ENCODE data around the gene VAPB. TPM values are rescaled to one million over a fixed set of nuclear protein-coding genes. Genes with fewer than 3 reads are reported as not detected.

The VAPB gene
- total RNA-seq, 1 experiment from 2014 or later = 46.6 TPM

GRCh38 chr20:58399926-58400325 lies 10.9 kb downstream of the VAPB start:
- peaks cover 38% of the 10 kb centered on the region for H3K4me1 Mint-ChIP-seq
- TF ChIP-seq ZNF263 (CRISPR knock-in tag; IDR thresholded peaks at IDR 0.05; ENCODE audit: low read depth) = no peak
- TF ChIP-seq ZNF423 (CRISPR knock-in tag; IDR thresholded peaks at IDR 0.05) = no peak
- TF ChIP-seq, protein P1, sequence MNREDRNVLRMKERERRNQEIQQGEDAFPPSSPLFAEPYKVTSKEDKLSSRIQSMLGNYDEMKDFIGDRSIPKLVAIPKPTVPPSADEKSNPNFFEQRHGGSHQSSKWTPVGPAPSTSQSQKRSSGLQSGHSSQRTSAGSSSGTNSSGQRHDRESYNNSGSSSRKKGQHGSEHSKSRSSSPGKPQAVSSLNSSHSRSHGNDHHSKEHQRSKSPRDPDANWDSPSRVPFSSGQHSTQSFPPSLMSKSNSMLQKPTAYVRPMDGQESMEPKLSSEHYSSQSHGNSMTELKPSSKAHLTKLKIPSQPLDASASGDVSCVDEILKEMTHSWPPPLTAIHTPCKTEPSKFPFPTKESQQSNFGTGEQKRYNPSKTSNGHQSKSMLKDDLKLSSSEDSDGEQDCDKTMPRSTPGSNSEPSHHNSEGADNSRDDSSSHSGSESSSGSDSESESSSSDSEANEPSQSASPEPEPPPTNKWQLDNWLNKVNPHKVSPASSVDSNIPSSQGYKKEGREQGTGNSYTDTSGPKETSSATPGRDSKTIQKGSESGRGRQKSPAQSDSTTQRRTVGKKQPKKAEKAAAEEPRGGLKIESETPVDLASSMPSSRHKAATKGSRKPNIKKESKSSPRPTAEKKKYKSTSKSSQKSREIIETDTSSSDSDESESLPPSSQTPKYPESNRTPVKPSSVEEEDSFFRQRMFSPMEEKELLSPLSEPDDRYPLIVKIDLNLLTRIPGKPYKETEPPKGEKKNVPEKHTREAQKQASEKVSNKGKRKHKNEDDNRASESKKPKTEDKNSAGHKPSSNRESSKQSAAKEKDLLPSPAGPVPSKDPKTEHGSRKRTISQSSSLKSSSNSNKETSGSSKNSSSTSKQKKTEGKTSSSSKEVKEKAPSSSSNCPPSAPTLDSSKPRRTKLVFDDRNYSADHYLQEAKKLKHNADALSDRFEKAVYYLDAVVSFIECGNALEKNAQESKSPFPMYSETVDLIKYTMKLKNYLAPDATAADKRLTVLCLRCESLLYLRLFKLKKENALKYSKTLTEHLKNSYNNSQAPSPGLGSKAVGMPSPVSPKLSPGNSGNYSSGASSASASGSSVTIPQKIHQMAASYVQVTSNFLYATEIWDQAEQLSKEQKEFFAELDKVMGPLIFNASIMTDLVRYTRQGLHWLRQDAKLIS (CRISPR knock-in tag; IDR thresholded peaks at IDR 0.05; ENCODE audit: borderline replicate concordance) = no peak
- no peak for TF ChIP-seq CBFB (CRISPR knock-in tag; IDR thresholded peaks at IDR 0.05; ENCODE audit: low read depth)
- TF ChIP-seq PRDM15 (CRISPR knock-in tag; IDR thresholded peaks at IDR 0.05) = peak; percentile 79
- no peak for TF ChIP-seq GABPB1 (CRISPR knock-in tag; IDR thresholded peaks at IDR 0.05)
- TF ChIP-seq CDX4 (CRISPR knock-in tag; IDR thresholded peaks at IDR 0.05; ENCODE audit: borderline replicate concordance) = no peak
- H3K36me3 Mint-ChIP-seq = no peaks in the 10 kb centered on the region
- no peaks in the 10 kb centered on the region for H3K9me3 Mint-ChIP-seq
- ATAC-seq = peak; percentile 78
- H3K4me3 Mint-ChIP-seq = peak overlapping the region; percentile 26; the same call in 1 of the 2 replicates
- ChIA-PET CTCF (no interaction called here), POLR2A (interaction anchor here (1.1 to 2.3 kb wide), 2 partner anchors 11 to 49 kb away, joined by 6 to 9 read pairs; partner anchors contain the start of gene VAPB)
- DNase-seq (ENCODE audit: low spot score) = no peak
- no peaks in the 10 kb centered on the region for H3K27me3 Mint-ChIP-seq (ENCODE audit: low read depth)
- H3K27ac Mint-ChIP-seq = peak overlapping the region; percentile 81

- Mint-ChIP-seq H3K4me3 (no peak overlapping the region), H3K9me3 (no peaks in the 10 kb centered on the region), H3K36me3 (no peaks in the 10 kb centered on the region), H3K27me3 (ENCODE audit: low read depth) (no peaks in the 10 kb centered on the region), H3K4me1 (peaks cover 28% of the 10 kb centered on the region), H3K27ac (no peak overlapping the region)
- CTCF ChIA-PET = interaction anchor here (0.9 kb wide), 1 partner anchor 166 kb away, joined by 3 read pairs; no protein-coding TSS in a partner anchor
- ATAC-seq (no peak), DNase-seq (ENCODE audit: low spot score) (no peak)
- POLR2A ChIA-PET = no interaction called here
- no peak for TF ChIP-seq PRRX2 (CRISPR knock-in tag; IDR thresholded peaks at IDR 0.05)
- no peak for TF ChIP-seq TEAD4 (CRISPR knock-in tag; IDR thresholded peaks at IDR 0.05)
- no peak for TF ChIP-seq NR2C2 (CRISPR knock-in tag; IDR thresholded peaks at IDR 0.05)
- TF ChIP-seq IRF1 (CRISPR knock-in tag; IDR thresholded peaks at IDR 0.05) = no peak
- TF ChIP-seq ZNF219 (CRISPR knock-in tag; IDR thresholded peaks at IDR 0.05; ENCODE audit: borderline replicate concordance) = no peak
- TF ChIP-seq SOX15 (CRISPR knock-in tag; IDR thresholded peaks at IDR 0.05) = no peak
- TF ChIP-seq, protein P2, sequence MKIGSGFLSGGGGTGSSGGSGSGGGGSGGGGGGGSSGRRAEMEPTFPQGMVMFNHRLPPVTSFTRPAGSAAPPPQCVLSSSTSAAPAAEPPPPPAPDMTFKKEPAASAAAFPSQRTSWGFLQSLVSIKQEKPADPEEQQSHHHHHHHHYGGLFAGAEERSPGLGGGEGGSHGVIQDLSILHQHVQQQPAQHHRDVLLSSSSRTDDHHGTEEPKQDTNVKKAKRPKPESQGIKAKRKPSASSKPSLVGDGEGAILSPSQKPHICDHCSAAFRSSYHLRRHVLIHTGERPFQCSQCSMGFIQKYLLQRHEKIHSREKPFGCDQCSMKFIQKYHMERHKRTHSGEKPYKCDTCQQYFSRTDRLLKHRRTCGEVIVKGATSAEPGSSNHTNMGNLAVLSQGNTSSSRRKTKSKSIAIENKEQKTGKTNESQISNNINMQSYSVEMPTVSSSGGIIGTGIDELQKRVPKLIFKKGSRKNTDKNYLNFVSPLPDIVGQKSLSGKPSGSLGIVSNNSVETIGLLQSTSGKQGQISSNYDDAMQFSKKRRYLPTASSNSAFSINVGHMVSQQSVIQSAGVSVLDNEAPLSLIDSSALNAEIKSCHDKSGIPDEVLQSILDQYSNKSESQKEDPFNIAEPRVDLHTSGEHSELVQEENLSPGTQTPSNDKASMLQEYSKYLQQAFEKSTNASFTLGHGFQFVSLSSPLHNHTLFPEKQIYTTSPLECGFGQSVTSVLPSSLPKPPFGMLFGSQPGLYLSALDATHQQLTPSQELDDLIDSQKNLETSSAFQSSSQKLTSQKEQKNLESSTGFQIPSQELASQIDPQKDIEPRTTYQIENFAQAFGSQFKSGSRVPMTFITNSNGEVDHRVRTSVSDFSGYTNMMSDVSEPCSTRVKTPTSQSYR (CRISPR knock-in tag; IDR thresholded peaks at IDR 0.05) = no peak
- no peak for TF ChIP-seq FOXP1 (CRISPR knock-in tag; IDR thresholded peaks at IDR 0.05; ENCODE audit: borderline replicate concordance)
- TF ChIP-seq, protein P3, sequence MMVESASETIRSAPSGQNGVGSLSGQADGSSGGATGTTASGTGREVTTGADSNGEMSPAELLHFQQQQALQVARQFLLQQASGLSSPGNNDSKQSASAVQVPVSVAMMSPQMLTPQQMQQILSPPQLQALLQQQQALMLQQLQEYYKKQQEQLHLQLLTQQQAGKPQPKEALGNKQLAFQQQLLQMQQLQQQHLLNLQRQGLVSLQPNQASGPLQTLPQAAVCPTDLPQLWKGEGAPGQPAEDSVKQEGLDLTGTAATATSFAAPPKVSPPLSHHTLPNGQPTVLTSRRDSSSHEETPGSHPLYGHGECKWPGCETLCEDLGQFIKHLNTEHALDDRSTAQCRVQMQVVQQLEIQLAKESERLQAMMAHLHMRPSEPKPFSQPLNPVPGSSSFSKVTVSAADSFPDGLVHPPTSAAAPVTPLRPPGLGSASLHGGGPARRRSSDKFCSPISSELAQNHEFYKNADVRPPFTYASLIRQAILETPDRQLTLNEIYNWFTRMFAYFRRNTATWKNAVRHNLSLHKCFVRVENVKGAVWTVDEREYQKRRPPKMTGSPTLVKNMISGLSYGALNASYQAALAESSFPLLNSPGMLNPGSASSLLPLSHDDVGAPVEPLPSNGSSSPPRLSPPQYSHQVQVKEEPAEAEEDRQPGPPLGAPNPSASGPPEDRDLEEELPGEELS (CRISPR knock-in tag; IDR thresholded peaks at IDR 0.05) = no peak
- TF ChIP-seq ZNF317 (CRISPR knock-in tag; IDR thresholded peaks at IDR 0.05; ENCODE audit: borderline replicate concordance, low read depth) = no peak
- TF ChIP-seq TEAD1 (CRISPR knock-in tag; IDR thresholded peaks at IDR 0.05) = no peak
- TF ChIP-seq, protein P4, sequence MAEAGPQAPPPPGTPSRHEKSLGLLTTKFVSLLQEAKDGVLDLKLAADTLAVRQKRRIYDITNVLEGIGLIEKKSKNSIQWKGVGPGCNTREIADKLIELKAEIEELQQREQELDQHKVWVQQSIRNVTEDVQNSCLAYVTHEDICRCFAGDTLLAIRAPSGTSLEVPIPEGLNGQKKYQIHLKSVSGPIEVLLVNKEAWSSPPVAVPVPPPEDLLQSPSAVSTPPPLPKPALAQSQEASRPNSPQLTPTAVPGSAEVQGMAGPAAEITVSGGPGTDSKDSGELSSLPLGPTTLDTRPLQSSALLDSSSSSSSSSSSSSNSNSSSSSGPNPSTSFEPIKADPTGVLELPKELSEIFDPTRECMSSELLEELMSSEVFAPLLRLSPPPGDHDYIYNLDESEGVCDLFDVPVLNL (CRISPR knock-in tag; IDR thresholded peaks at IDR 0.05; ENCODE audit: borderline replicate concordance, low read depth) = no peak
These were observed 12.1 kb downstream of the VAPB start for GRCh38 chr20:58401162-58401561.

All from WTC11 (cell line).